Measurements from ENCODE around the gene SART3. TPM values are rescaled to one million over a fixed set of nuclear protein-coding genes. Genes with fewer than 3 reads are reported as not detected.
A peak's percentile ranks its signal among the peaks of the same experiment; 100 is the strongest.

SART3 gene
- total RNA-seq, 1 donor from 2014 or later, result 79.0 TPM

DNA sequence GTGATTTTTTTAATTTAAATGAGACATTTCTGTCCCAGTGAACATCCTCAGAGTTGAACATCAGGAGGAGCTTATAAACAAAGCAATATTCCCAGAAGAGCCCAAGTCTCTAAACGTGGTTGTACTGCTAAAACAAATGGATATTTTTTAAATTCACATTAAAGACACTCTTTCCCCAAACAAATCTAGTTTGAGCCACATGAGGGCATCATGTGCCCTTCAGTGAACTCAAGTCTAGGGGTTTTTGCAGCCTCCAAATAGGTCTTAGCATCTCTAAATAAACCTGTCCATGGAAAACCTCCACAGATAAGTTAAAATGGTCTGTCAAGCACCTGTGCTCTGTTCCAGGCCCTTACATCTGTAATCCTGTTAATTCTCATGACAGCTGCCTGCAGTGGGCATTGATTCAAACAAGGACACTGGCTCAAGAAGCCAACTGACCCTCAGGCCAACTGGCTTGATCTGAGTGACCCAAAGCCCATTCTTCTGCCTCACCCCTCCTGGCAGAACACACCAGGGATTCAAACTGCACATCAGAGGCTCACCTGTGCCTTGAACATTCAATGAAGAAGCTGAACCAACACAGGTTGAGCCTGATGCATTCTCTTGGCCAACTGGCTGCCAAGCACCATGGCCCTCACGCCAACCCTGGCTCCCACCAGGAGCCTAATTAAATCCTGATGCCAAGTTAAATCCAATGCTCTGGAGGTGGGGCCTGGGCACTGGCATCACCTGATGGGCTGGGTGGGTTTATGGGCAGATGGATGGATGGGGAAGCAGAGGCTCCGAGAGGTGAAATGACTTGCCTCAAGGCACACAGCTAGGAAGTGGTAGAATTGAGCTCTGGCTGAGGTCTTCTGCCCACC lies 10.0 kb upstream of the SART3 start:
- Histone ChIP-seq H3K4me2 (no peak overlapping the region), H4K20me1 (ENCODE audit: low read depth) (no peaks in the 10 kb centered on the region), H3F3A (ENCODE audit: low read depth) (peaks cover 13% of the 10 kb centered on the region), H3K36me3 (no peaks in the 10 kb centered on the region), H2AFZ (replicated peaks) (no peak overlapping the region), H3K79me2 (ENCODE audit: low read depth) (no peaks in the 10 kb centered on the region), H3K9me3 (ENCODE audit: low read depth) (no peaks in the 10 kb centered on the region), H3K9ac (no peak overlapping the region), H3K4me3 (no peak overlapping the region), H3K4me1 (no peaks in the 10 kb centered on the region), H3K27ac (no peak overlapping the region), H3K27me3 (no peaks in the 10 kb centered on the region)
- Mint-ChIP-seq H3K9me3 (no peaks in the 10 kb centered on the region), H3K36me3 (peaks cover 13% of the 10 kb centered on the region), H3K4me3 (no peak overlapping the region), H3K4me1 (no peaks in the 10 kb centered on the region), H3K27ac (no peak overlapping the region), H3K27me3 (ENCODE audit: insufficient read depth, low read depth) (peaks cover 5% of the 10 kb centered on the region)
- DNase-seq (ENCODE audit: low spot score), result peak; percentile 61
- TF ChIP-seq EZH2phosphoT487 (IDR thresholded peaks at IDR 0.05) (no peak), EZH2 (IDR thresholded peaks at IDR 0.05) (no peak), CTCF (IDR thresholded peaks at IDR 0.05) (peak; percentile 62)

- Mint-ChIP-seq H3K27me3 (ENCODE audit: insufficient read depth, low read depth) (peaks cover 5% of the 10 kb centered on the region), H3K27ac (no peak overlapping the region), H3K4me3 (no peak overlapping the region), H3K9me3 (no peaks in the 10 kb centered on the region), H3K36me3 (peaks cover 13% of the 10 kb centered on the region), H3K4me1 (peaks cover 6% of the 10 kb centered on the region)
- Histone ChIP-seq H3K9me3 (ENCODE audit: low read depth) (no peaks in the 10 kb centered on the region), H3K36me3 (peaks cover 6% of the 10 kb centered on the region), H3K9ac (no peak overlapping the region), H3K4me2 (no peak overlapping the region), H3K27me3 (no peaks in the 10 kb centered on the region), H3F3A (ENCODE audit: low read depth) (peaks cover 13% of the 10 kb centered on the region), H3K4me1 (no peaks in the 10 kb centered on the region), H2AFZ (replicated peaks) (no peak overlapping the region), H3K4me3 (no peak overlapping the region), H4K20me1 (ENCODE audit: low read depth) (no peaks in the 10 kb centered on the region), H3K27ac (no peak overlapping the region), H3K79me2 (ENCODE audit: low read depth) (peaks cover 10% of the 10 kb centered on the region)
- TF ChIP-seq CTCF (IDR thresholded peaks at IDR 0.05), result no peak
- no peak for TF ChIP-seq EZH2 (IDR thresholded peaks at IDR 0.05)
- no peak for TF ChIP-seq EZH2phosphoT487 (IDR thresholded peaks at IDR 0.05)
- no peak for DNase-seq (ENCODE audit: low spot score)
Observed at GRCh38 chr12:108568338-108569154, 7.6 kb upstream of the SART3 start.

DNA sequence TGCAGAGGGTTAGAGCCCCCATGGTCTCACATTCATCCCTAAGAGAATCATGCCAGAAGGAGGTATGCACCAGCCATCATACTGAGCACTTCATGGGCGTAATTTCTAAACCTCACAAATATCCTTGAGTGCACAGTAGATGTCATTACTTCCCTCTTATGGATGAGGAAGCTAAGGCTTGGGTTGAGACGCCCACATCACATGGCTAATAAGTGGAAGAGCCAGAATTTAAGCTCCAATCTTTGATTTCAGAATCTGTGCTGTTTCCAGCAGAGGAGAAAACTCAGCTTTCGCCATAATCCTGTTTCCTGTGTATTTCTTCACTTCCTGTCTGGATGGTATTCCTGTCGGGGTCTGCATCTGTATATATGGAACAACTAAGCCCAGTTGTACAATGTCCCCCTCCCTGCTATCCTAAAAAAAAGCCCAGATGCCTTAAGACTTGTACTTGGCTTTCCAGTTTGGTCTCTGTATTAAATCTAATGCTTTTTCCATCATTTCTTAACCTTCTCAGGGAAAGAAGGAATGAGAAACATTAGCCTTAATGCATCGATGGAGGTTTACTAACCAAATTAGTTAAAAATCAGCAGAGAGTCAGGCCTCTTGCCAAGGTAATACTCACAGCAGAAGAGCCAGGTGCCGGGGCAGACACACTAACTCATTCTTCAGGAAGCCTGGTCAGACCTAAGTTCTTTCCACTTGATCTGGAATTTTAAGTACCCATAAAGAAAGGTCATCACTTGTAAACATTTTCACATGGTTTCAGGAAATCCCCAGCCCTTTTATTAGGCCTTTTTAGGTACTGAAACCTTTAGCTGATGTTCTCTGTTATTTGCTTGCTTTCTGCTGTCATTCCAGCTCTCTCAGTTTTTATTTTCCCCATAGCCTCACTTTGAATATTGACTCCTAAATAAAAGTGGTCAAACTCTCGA lies 6.7 kb upstream of the SART3 start:
- Mint-ChIP-seq H3K9me3 (no peaks in the 10 kb centered on the region), H3K4me1 (peaks cover 11% of the 10 kb centered on the region), H3K27me3 (ENCODE audit: insufficient read depth, low read depth) (peaks cover 5% of the 10 kb centered on the region), H3K4me3 (no peak overlapping the region), H3K27ac (no peak overlapping the region), H3K36me3 (peaks cover 13% of the 10 kb centered on the region)
- H3K27ac ChIP-seq, result no peak overlapping the region
- H3K36me3 ChIP-seq, result peaks cover 6% of the 10 kb centered on the region
- H4K20me1 ChIP-seq (ENCODE audit: low read depth), result peaks cover 5% of the 10 kb centered on the region
- H3K79me2 ChIP-seq (ENCODE audit: low read depth), result peaks cover 19% of the 10 kb centered on the region
- no peak for TF ChIP-seq CTCF (IDR thresholded peaks at IDR 0.05)
- no peak for TF ChIP-seq EZH2 (IDR thresholded peaks at IDR 0.05)
- no peak for TF ChIP-seq EZH2phosphoT487 (IDR thresholded peaks at IDR 0.05)
- H3K4me3 ChIP-seq, result no peak overlapping the region
- DNase-seq (ENCODE audit: low spot score), result no peak
- H3K9me3 ChIP-seq (ENCODE audit: low read depth), result no peaks in the 10 kb centered on the region
- no peaks in the 10 kb centered on the region for H3K27me3 ChIP-seq
- no peak overlapping the region for H3K4me2 ChIP-seq
- peaks cover 13% of the 10 kb centered on the region for H3F3A ChIP-seq (ENCODE audit: low read depth)
- no peak overlapping the region for H2AFZ ChIP-seq (replicated peaks)
- no peak overlapping the region for H3K9ac ChIP-seq
- no peaks in the 10 kb centered on the region for H3K4me1 ChIP-seq

All from neural progenitor cell (in vitro differentiated cells).